H9 (cell line): ENCODE results near the gene OVOL3. TPM values are rescaled to one million over a fixed set of nuclear protein-coding genes. Genes with fewer than 3 reads are reported as not detected.

ENCODE experiments used
- DNase-seq: peaks from one replicate; pipeline ENCODE4 v3.0.0-alpha.2; 2017
- H2AFZ ChIP-seq: one replicate; pipeline ENCODE4 v1.6.1; 2013; ENCODE audit warnings: mild to moderate bottlenecking, low read length, control low read depth, moderate library complexity
- H2AK5ac ChIP-seq: 2 replicates; pipeline ENCODE4 v1.6.1; 2013; ENCODE audit warnings: low read length, control low read depth, mixed read lengths; ENCODE audit not compliant: insufficient read length
- H2BK120ac ChIP-seq: one replicate; pipeline ENCODE4 v1.6.1; 2013; ENCODE audit warnings: low read depth, mild to moderate bottlenecking, low read length, control low read depth, inconsistent platforms; ENCODE audit not compliant: poor library complexity, severe bottlenecking
- H2BK12ac ChIP-seq: 2 replicates; pipeline ENCODE4 v1.6.1; 2013; ENCODE audit warnings: low read length, control low read depth, mixed read lengths, low read depth; ENCODE audit not compliant: insufficient read length
- H2BK15ac ChIP-seq: 2 replicates; pipeline ENCODE4 v1.6.1; 2013; ENCODE audit warnings: low read depth, low read length, control low read depth
- H2BK20ac ChIP-seq: one replicate; pipeline ENCODE4 v1.6.1; 2013; ENCODE audit warnings: low read depth, mild to moderate bottlenecking, low read length, control low read depth, inconsistent platforms; ENCODE audit not compliant: poor library complexity, severe bottlenecking
- H2BK5ac ChIP-seq: 2 replicates; pipeline ENCODE4 v1.6.1; 2013; ENCODE audit warnings: low read length, control low read depth, mixed read lengths; ENCODE audit not compliant: insufficient read length
- H3K14ac ChIP-seq: 2 replicates; pipeline ENCODE4 v1.6.1; 2013; ENCODE audit warnings: low read length, control low read depth; ENCODE audit not compliant: insufficient read depth
- H3K18ac ChIP-seq: 2 replicates; pipeline ENCODE4 v1.6.1; 2013; ENCODE audit warnings: low read depth, mild to moderate bottlenecking, mixed read lengths, low read length, control low read depth; ENCODE audit not compliant: insufficient read length
- H3K23ac ChIP-seq: 2 replicates; pipeline ENCODE4 v1.6.1; 2013; ENCODE audit warnings: low read length, control low read depth, mixed read lengths, low read depth; ENCODE audit not compliant: insufficient read length
- H3K23me2 ChIP-seq: 2 replicates; pipeline ENCODE4 v1.6.1; 2013; ENCODE audit warnings: low read depth, mild to moderate bottlenecking, mixed read lengths, low read length, control low read depth; ENCODE audit not compliant: insufficient read length, poor library complexity, severe bottlenecking
- H3K27ac ChIP-seq: 2 replicates; pipeline ENCODE4 v1.5.1; 2013; ENCODE audit warnings: low read length, control low read depth, mixed read lengths, low read depth; ENCODE audit not compliant: insufficient read length
- H3K27me3 ChIP-seq: 2 replicates; pipeline ENCODE4 v1.6.1; 2013; ENCODE audit warnings: low read length, control low read depth, inconsistent platforms; ENCODE audit not compliant: insufficient read depth
- H3K4ac ChIP-seq: 2 replicates; pipeline ENCODE4 v1.6.1; 2013; ENCODE audit warnings: low read depth, mild to moderate bottlenecking, control low read depth, inconsistent platforms, low read length, moderate library complexity
- H3K4me1 ChIP-seq: 2 replicates; pipeline ENCODE4 v1.6.1; 2013; ENCODE audit warnings: low read length, control low read depth, inconsistent platforms; ENCODE audit not compliant: insufficient read depth
- H3K4me2 ChIP-seq: 2 replicates; pipeline ENCODE4 v1.6.1; 2013; ENCODE audit warnings: low read length, control low read depth, mixed read lengths; ENCODE audit not compliant: insufficient read length, insufficient read depth
- H3K56ac ChIP-seq: 2 replicates; pipeline ENCODE4 v1.6.1; 2013; ENCODE audit warnings: low read depth, mild to moderate bottlenecking, mixed read lengths, low read length, control low read depth; ENCODE audit not compliant: insufficient read length
- H3K79me1 ChIP-seq: 2 replicates; pipeline ENCODE4 v1.6.1; 2013; ENCODE audit warnings: low read depth, mild to moderate bottlenecking, moderate library complexity, low read length, control low read depth, inconsistent platforms; ENCODE audit not compliant: insufficient read depth, poor library complexity, severe bottlenecking
- H3K79me2 ChIP-seq: 2 replicates; pipeline ENCODE4 v1.6.1; 2013; ENCODE audit warnings: low read length, control low read depth, inconsistent platforms; ENCODE audit not compliant: insufficient read depth
- H3K9ac ChIP-seq: 2 replicates; pipeline ENCODE4 v1.6.1; 2013; ENCODE audit warnings: low read length, control low read depth, mixed read lengths; ENCODE audit not compliant: insufficient read length; ENCODE audit errors: extremely low read depth
- H3K9me3 ChIP-seq: one replicate; pipeline ENCODE4 v1.6.1; 2013; ENCODE audit warnings: low read depth, low read length, inconsistent platforms; ENCODE audit not compliant: control insufficient read depth
- H3T11ph ChIP-seq: one replicate; pipeline ENCODE4 v1.6.1; 2013; ENCODE audit warnings: mild to moderate bottlenecking, low read length, control low read depth, inconsistent platforms
- H4K20me1 ChIP-seq: one replicate; pipeline ENCODE4 v1.6.1; 2013; ENCODE audit not compliant: control insufficient read depth, insufficient read length, insufficient read depth
- H4K5ac ChIP-seq: 2 replicates; pipeline ENCODE4 v1.6.1; 2013; ENCODE audit warnings: low read depth, mild to moderate bottlenecking, mixed read lengths, low read length, control low read depth; ENCODE audit not compliant: insufficient read length
- H4K8ac ChIP-seq: replicated peaks from 2 replicates; pipeline ENCODE4 v1.6.1; 2013; ENCODE audit warnings: low read length, control low read depth, mixed read lengths, low read depth; ENCODE audit not compliant: insufficient read length
- H4K91ac ChIP-seq: 2 replicates; pipeline ENCODE4 v1.6.1; 2013; ENCODE audit warnings: low read depth, mild to moderate bottlenecking, moderate library complexity, mixed read lengths, low read length, control low read depth; ENCODE audit not compliant: insufficient read length
- H3K27ac Mint-ChIP-seq, 3 experiments: 2 replicates in 2 of 3; 3 replicates in 1 of 3; pipeline ENCODE4 v1.8.0; 2020 to 2021; ENCODE audit warnings: mixed read lengths in 3 of 3, mild to moderate bottlenecking in 1 of 3, moderate library complexity in 1 of 3
- H3K27me3 Mint-ChIP-seq: 2 replicates; pipeline ENCODE4 v1.8.0; 2021; ENCODE audit warnings: low read depth, mild to moderate bottlenecking, moderate library complexity, mixed read lengths
- H3K36me3 Mint-ChIP-seq, 3 experiments: 2 replicates in 2 of 3; 3 replicates in 1 of 3; pipeline ENCODE4 v1.8.0; 2020 to 2021; ENCODE audit warnings: low read depth in 3 of 3, mixed read lengths in 3 of 3; ENCODE audit not compliant: insufficient read depth in 1 of 3
- H3K4me1 Mint-ChIP-seq, 2 experiments: 2 replicates each; pipeline ENCODE4 v1.8.0; 2020; ENCODE audit warnings: mixed read lengths in 2 of 2
- H3K4me3 Mint-ChIP-seq, 2 experiments: 2 replicates in 1 of 2; 3 replicates in 1 of 2; pipeline ENCODE4 v1.8.0; 2020 to 2021; ENCODE audit warnings: mild to moderate bottlenecking in 2 of 2, mixed read lengths in 2 of 2, moderate library complexity in 1 of 2
- H3K9me3 Mint-ChIP-seq, 2 experiments: 2 replicates in 1 of 2; 3 replicates in 1 of 2; pipeline ENCODE4 v1.8.0; 2020; ENCODE audit warnings: mild to moderate bottlenecking in 2 of 2, mixed read lengths in 2 of 2, moderate library complexity in 1 of 2
- WGBS: extraction: QIAGEN DNeasy Blood & Tissue Kit; methylation state at CpG from one replicate; pipeline ENCODE4 v1.1.7; 2013; ENCODE audit warnings: missing lambda C conversion rate, low lambda C conversion rate, mixed read lengths; ENCODE audit not compliant: insufficient read length; ENCODE audit errors: extremely low coverage; 5-methylcytosine and 5-hydroxymethylcytosine counted together
- total RNA-seq: library from RNA; stranded (reverse); gene quantifications from 2 replicates; pipeline ENCODE4 v1.2.1, GENCODE V29; 2021
- TF ChIP-seq, protein P1 (sequence below): fragments of 200-600 bp; sonication (generic); conservative IDR thresholded peaks from 3 replicates; pipeline ENCODE4 v1.8.0; 2021; ENCODE audit warnings: antibody characterized with exemption, mild to moderate bottlenecking

The OVOL3 gene
- total RNA-seq, 1 experiment from 2014 or later = not detected

DNA sequence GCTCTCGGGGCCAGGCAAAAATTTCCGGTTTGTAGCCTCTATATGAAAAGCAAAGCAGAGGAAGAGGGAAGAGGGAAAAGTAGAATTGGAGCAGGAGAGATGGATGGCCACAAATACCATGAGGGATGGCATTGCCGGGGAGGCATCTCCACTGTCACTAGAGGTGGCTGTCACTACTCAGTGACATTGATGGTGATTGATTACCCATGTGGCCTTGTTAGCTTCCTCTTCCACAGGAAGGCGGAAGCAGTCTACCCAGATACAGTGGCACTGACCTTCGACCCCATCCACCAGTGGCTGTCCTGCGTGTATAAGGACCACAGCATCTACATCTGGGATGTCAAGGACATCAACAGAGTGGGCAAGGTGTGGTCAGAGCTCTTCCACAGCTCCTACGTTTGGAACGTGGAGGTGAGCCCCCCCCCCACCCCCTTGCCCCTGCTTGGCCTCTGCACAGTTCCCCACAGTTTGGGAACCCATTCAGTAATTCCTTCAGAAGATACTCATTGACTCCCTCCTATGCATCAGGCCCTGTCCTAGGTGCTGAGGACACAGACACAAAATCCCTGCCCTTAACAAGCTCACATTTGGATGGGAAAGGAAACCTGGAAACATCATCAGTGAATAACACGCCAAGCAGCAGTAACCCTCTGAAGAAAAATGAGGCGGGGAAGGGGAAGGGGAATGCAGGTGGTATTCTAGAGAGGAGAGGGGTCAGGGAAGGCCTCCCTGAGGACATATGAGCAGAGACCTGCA lies 37.6 kb upstream of the OVOL3 start:
- no peaks in the 10 kb centered on the region for H3K27me3 ChIP-seq
- H3K4me1 ChIP-seq = no peaks in the 10 kb centered on the region
- no peak overlapping the region for H3K4ac ChIP-seq
- no peak overlapping the region for H3K14ac ChIP-seq
- no peaks in the 10 kb centered on the region for H3K79me1 ChIP-seq
- no peak overlapping the region for H2AFZ ChIP-seq
- no peak overlapping the region for H3T11ph ChIP-seq
- H3K9me3 ChIP-seq = no peaks in the 10 kb centered on the region
- no peak overlapping the region for H2BK15ac ChIP-seq
- peaks cover 4% of the 10 kb centered on the region for H4K20me1 ChIP-seq
- H3K27ac ChIP-seq = no peak overlapping the region
- H4K8ac ChIP-seq = no peak overlapping the region
- H2BK5ac ChIP-seq = no peak overlapping the region
- H3K36me3 Mint-ChIP-seq = peaks cover 45 to 76% (median 61%) of the 10 kb centered on the region in 3 experiments
- TF ChIP-seq, protein P1, sequence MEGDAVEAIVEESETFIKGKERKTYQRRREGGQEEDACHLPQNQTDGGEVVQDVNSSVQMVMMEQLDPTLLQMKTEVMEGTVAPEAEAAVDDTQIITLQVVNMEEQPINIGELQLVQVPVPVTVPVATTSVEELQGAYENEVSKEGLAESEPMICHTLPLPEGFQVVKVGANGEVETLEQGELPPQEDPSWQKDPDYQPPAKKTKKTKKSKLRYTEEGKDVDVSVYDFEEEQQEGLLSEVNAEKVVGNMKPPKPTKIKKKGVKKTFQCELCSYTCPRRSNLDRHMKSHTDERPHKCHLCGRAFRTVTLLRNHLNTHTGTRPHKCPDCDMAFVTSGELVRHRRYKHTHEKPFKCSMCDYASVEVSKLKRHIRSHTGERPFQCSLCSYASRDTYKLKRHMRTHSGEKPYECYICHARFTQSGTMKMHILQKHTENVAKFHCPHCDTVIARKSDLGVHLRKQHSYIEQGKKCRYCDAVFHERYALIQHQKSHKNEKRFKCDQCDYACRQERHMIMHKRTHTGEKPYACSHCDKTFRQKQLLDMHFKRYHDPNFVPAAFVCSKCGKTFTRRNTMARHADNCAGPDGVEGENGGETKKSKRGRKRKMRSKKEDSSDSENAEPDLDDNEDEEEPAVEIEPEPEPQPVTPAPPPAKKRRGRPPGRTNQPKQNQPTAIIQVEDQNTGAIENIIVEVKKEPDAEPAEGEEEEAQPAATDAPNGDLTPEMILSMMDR = no peak
- H3K9me3 Mint-ChIP-seq = no peaks in the 10 kb centered on the region; a peak in 1 of 5 replicates
- H3K4me3 Mint-ChIP-seq = no peak overlapping the region
- H3K9ac ChIP-seq = no peak overlapping the region
- H3K18ac ChIP-seq = no peak overlapping the region
- H3K27ac Mint-ChIP-seq = peak overlapping the region in 1 of 3 experiments; percentile 82; a peak in 1 of 7 replicates
- no peaks in the 10 kb centered on the region for H3K23me2 ChIP-seq
- H3K56ac ChIP-seq = no peak overlapping the region
- no peak overlapping the region for H3K4me2 ChIP-seq
- no peak overlapping the region for H3K23ac ChIP-seq
- no peak overlapping the region for H4K91ac ChIP-seq
- DNase-seq = no peak
- no peaks in the 10 kb centered on the region for H3K27me3 Mint-ChIP-seq
- no peak overlapping the region for H4K5ac ChIP-seq
- H2AK5ac ChIP-seq = no peak overlapping the region
- no peak overlapping the region for H2BK12ac ChIP-seq
- no peak overlapping the region for H2BK120ac ChIP-seq
- no peaks in the 10 kb centered on the region for H3K4me1 Mint-ChIP-seq
- WGBS = no CpG with 5 or more reads among the region's 10 CpGs
- no peaks in the 10 kb centered on the region for H3K79me2 ChIP-seq
- H2BK20ac ChIP-seq = no peak overlapping the region
